T-helper 1 cell treated with Interleukin-12 subunit alpha and Interleukin-12 subunit beta and Interleukin-4 antibody, amounts not matched to agents 30 μg/mL and 1 μg/mL, for 36 hours (primary cell): ENCODE measurements around the gene GARIN6.

ENCODE experiments used
- H3K27ac Mint-ChIP-seq: one replicate; pipeline ENCODE4 v1.8.0; 2021; ENCODE audit warnings: mild to moderate bottlenecking, mixed read lengths
- H3K27me3 Mint-ChIP-seq: one replicate; pipeline ENCODE4 v1.8.0; 2021; ENCODE audit warnings: low read depth, mixed read lengths
- H3K36me3 Mint-ChIP-seq: one replicate; pipeline ENCODE4 v1.8.0; 2021; ENCODE audit warnings: low read depth, mixed read lengths
- H3K4me1 Mint-ChIP-seq: one replicate; pipeline ENCODE4 v1.8.0; 2021; ENCODE audit warnings: low read depth, mixed read lengths
- H3K4me3 Mint-ChIP-seq: one replicate; pipeline ENCODE4 v1.8.0; 2021; ENCODE audit warnings: mild to moderate bottlenecking, moderate library complexity, mixed read lengths
- H3K9me3 Mint-ChIP-seq: one replicate; pipeline ENCODE4 v1.8.0; 2021; ENCODE audit warnings: mixed read lengths

GARIN6 gene

GRCh38 chr12:99670635-99671034 lies 23.1 kb downstream of the GARIN6 start:
- no peaks in the 10 kb centered on the region for H3K27me3 Mint-ChIP-seq
- no peak overlapping the region for H3K4me3 Mint-ChIP-seq

GRCh38 chr12:99680276-99680675 lies 32.7 kb downstream of the GARIN6 start:
- peaks cover 7% of the 10 kb centered on the region for H3K9me3 Mint-ChIP-seq
- no peak overlapping the region for H3K4me3 Mint-ChIP-seq
- H3K27me3 Mint-ChIP-seq, result no peaks in the 10 kb centered on the region
- no peak overlapping the region for H3K27ac Mint-ChIP-seq
- no peaks in the 10 kb centered on the region for H3K4me1 Mint-ChIP-seq
- H3K36me3 Mint-ChIP-seq, result no peaks in the 10 kb centered on the region

More at GRCh38 chr12:99670635-99671034, 23.1 kb downstream of the GARIN6 start:
- Mint-ChIP-seq H3K36me3 (no peaks in the 10 kb centered on the region), H3K4me1 (no peaks in the 10 kb centered on the region), H3K9me3 (no peaks in the 10 kb centered on the region), H3K27ac (no peak overlapping the region)

DNA sequence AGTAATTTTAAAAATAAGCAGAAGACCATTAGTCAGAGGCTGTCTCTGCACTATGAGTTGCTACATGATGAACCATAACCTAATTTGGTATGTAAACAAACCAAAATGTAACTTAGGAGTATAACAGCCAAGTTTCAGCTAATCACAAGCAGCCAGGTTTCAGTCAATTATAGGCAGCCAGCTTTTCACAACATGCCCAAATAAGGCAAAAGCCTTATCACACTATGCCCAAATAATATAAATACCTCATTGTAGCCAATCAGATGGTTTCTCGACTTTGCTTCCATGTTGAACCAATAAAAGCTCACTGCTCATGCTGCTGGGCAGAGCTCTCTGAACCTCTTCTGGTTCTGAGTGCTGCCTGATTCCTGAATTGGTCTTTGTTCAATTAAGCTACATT lies 38.6 kb downstream of the GARIN6 start:
- no peak overlapping the region for H3K27ac Mint-ChIP-seq
- no peaks in the 10 kb centered on the region for H3K27me3 Mint-ChIP-seq
- no peaks in the 10 kb centered on the region for H3K4me1 Mint-ChIP-seq
- H3K36me3 Mint-ChIP-seq, result no peaks in the 10 kb centered on the region
- H3K4me3 Mint-ChIP-seq, result no peak overlapping the region
- H3K9me3 Mint-ChIP-seq, result no peaks in the 10 kb centered on the region

DNA sequence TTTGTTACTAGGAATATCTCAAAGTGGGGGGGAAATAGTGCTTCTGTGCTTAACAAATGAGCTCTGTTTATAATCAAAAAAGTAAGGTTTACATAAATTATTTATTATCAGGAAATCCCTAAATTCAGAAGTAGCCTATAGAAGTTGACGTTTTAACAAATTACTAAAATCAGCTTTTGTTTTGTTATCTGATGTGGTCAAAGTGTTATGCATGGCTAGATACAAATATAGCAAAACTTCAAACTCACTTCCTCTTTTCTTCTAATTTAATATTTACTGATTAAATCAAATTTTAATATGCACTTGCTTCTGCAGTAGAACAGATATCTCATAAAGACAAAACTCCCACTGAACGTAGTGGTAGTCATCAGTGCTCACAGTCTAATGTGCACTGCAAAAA lies 47.5 kb downstream of the GARIN6 start:
- no peaks in the 10 kb centered on the region for H3K27me3 Mint-ChIP-seq
- no peak overlapping the region for H3K27ac Mint-ChIP-seq

More for the DNA sequence above, 47.5 kb downstream of the GARIN6 start:
- no peaks in the 10 kb centered on the region for H3K36me3 Mint-ChIP-seq
- H3K9me3 Mint-ChIP-seq, result no peaks in the 10 kb centered on the region
- H3K4me3 Mint-ChIP-seq, result no peak overlapping the region
- no peaks in the 10 kb centered on the region for H3K4me1 Mint-ChIP-seq
